SHP77 treated with DMSO at 0.1 percent for 48 hours (cell line): Measurements from ENCODE around the gene ODF2.
"Not testable (repeated sequence)": the region's sequence is repeated elsewhere in the genome, so short reads cannot be mapped to it uniquely, and the experiment has no call there.

Experiments
- DNase-seq: peaks from one replicate; lab custom pipeline; 2025; lab: John Stamatoyannopoulos, UW

Gene ODF2

DNA sequence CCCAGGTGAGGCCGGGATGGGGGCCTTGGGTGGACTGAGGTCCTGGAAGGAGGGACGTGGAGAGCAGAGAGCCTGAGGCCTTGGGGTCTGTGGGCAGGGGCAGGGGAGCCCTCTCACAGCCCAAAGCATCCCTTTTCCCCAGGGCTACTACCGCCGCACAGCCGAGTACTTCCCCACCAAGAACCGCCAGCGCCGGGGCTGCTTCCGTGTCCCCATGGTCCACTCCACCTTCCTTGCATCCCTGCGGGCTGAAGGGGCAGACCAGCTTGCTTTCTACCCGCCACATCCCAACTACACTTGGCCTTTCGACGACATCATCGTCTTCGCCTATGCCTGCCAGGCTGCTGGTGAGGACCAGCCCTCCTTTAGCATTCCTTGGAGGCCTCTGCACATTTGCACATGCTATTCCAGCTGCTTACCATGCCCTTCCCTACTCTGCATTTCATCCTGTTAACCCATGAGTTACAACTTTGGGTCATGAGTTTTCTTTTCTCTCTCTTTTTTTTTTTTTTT, 31.5 kb upstream of the ODF2 start:
- no peak for DNase-seq

DNA sequence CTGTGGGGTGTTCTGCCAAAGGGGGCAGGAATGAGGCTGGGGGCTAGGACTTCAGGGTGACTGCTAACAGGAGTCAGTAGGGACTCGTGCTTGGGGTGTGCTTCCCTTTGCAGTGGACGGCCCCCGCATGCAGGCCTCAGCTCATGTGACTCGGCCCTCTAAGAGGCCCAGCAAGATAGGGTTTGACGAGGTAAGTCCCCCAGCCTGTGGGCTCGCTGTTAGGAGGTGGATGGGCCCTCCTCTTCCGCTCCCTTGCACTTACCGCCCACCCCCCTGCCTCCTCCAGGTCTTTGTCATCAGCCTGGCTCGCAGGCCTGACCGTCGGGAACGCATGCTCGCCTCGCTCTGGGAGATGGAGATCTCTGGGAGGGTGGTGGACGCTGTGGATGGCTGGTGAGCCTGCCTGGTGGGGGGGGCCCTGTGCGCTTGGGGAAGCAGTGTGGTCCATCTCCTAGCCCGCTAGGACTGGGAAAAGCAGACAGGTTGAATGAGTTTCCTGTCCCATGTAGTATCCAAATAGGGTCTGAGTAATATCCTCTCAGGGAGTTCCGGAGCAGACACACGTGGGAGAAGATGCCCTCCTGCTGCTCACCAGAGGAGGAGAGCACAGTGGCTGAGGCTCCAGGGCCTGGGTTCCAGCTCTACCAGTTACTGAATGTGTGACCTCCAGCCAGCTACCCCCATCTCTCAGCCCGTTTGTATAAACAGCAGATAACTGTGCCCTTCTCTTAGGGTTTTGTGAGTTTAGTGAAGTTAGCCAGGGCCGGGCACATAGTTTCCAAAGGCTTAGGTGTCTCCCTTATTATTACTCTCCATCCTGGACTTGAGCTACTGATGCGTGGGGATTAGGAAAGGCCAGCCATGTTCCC, 26.9 kb upstream of the ODF2 start:
- DNase-seq: no peak

GRCh38 chr9:128429513-128430086, 26.2 kb upstream of the ODF2 start:
- DNase-seq: no peak

- no peak for DNase-seq
Observed at GRCh38 chr9:128431207-128431606, 24.6 kb upstream of the ODF2 start.

DNA sequence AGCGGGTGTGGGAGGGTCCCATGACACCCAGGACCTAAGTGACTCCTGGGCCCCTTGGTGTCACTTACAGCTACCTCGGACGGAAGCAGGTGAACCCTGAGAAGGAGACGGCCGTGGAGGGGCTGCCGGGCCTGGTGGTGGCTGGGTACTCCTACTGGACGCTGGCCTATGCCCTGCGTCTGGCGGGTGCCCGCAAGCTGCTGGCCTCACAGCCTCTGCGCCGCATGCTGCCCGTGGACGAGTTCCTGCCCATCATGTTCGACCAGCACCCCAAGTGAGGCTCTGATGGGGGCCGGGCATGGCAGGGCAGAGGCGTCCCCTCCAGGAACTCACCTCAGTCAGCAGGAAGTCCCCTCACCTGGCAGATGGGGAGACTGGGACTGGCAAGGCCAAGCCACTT, 21.5 kb upstream of the ODF2 start:
- DNase-seq: no peak

- DNase-seq: no peak
Observed at GRCh38 chr9:128435611-128436010, 20.2 kb upstream of the ODF2 start.

- DNase-seq: peak; percentile 40
Observed at GRCh38 chr9:128438343-128439109, 17.3 kb upstream of the ODF2 start.

DNA sequence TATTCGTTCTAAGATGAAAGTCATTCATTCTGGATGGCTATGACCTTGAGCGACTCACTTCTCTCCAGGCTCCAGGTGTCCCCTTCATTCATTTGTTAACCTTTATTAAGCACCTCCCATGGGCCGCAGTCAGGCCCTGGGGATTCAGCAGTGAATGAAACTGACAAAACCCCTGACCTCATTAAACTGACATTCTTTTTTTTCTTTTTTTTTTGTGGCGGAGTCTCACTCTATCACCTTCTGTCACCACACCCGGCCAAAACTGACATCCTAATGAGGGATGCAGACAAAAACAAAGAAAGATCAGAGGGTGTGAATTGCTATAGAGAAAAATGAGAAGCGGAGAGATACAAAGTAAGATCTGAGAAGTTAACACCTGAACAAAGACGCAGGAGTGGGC, 16.5 kb upstream of the ODF2 start:
- DNase-seq: no peak

GRCh38 chr9:128442150-128442549, 13.7 kb upstream of the ODF2 start:
- no peak for DNase-seq

- not testable (repeated sequence) for DNase-seq
Observed at GRCh38 chr9:128446505-128446904, 9.3 kb upstream of the ODF2 start.

DNA sequence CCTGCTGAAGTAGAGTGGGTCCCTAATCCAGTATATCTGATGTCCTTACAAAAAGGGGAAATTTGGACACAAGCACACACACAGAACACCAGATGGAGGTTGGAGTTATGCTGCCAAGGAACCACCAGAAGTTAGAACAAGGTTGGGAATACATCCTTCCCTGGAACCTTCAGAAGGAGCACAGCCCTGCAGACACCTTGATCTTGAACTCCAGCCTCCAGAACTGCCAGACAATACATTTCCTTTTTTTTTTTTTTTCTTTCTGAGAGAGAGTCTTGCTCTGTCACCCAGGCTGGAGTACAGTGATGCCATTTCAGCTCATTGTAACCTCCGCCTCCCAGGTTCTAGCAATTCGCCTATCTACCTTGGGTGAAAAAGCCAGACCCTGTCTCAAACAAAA, 7.1 kb upstream of the ODF2 start:
- no peak for DNase-seq

GRCh38 chr9:128454991-128455390, 815 bp upstream of the ODF2 start:
- DNase-seq: peak; percentile 13

GRCh38 chr9:128456613-128457061, 831 bp downstream of the ODF2 start:
- peak; percentile 46 for DNase-seq

DNA sequence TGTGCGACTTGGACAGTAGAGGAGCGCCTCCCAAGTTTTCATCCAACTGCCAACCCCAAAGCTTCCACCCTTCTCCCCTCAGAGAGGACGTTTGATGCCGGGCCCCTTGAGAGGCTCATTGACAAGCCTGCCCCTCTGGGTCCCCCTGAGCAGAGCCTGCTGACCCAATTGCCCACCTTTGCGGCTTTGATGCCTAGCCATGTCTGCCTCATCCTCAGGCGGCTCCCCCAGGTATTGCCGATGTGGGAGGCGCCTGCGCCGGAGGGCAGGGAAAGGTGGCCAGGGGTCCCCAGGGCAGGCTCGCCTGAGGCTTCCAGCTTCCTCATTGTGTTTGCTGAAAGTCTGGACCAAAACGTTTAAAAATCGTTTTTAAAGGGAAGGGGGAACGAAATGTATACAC, 1.4 kb downstream of the ODF2 start:
- no peak for DNase-seq

GRCh38 chr9:128459011-128459410, 3.2 kb downstream of the ODF2 start:
- DNase-seq: no peak

- no peak for DNase-seq
Observed at GRCh38 chr9:128469070-128469469, 13.3 kb downstream of the ODF2 start.

GRCh38 chr9:128470560-128470959, 14.8 kb downstream of the ODF2 start:
- DNase-seq: no peak

GRCh38 chr9:128473104-128473503, 17.3 kb downstream of the ODF2 start:
- no peak for DNase-seq

DNA sequence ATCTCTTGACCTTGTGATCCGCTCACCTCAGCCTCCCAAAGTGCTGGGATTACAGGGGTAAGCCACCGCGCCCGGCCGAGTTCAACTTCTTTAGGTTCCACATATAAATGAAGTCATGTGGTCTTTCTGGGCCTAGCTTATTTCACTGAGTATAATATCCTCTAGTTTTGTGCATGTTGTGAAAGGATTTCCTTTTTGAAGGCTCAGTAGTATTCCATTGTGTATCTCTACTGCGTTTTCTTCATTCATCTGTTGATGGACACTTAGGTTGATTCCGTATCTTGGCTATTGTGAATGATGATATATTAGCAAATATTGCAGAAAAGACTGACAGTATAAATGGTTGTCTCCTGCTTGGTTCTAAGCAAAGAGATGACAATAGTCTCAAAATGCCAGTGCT, 20.1 kb downstream of the ODF2 start:
- DNase-seq: no peak

- no peak for DNase-seq
Observed at GRCh38 chr9:128479262-128479661, 23.5 kb downstream of the ODF2 start.

DNA sequence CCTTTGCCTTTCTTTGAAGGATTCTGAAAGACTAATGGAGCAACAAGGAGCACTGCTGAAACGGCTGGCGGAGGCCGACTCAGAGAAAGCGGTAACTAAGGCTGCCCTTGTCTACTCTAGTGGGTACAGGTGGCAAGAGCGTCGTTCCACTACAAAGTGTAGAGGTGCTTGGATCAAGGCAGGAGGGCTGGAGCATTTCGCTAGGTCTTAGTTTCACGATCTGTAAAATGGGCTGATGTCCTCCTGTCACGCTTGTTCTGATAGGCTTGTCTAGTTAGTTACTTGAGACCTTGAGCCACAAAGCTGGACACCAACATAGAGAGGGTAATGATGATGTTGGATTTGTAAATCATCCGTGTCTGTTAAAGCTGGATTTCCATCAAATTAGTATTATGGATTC, 25.8 kb downstream of the ODF2 start:
- no peak for DNase-seq

DNA sequence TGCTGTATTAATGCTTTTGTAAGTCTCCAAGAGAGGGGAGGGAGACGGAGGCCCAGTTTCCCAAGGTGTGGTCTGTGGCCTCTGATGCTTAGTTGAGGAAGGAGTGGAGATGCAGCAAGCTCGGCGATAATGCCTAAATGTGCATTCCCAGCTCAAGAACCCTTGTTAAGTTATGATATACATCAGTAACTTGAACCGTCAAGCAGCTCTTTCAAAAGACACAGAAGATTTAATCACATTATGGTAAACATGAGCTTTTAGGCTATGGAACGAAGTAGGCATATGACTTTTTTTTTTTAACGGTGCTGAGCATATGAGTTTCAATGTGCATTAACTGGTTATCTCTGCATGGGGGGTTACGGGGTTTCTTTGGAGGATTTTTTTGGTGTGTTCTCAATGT, 26.4 kb downstream of the ODF2 start:
- DNase-seq: no peak
